NCI-H2227 treated with DMSO at 0.1 percent for 48 hours (cell line): ENCODE data around the gene CRTC3.
A peak's percentile ranks its signal among the peaks of the same experiment; 100 is the strongest.
"Not testable (repeated sequence)": the region's sequence is repeated elsewhere in the genome, so short reads cannot be mapped to it uniquely, and the experiment has no call there.

Experiments
- DNase-seq: peaks from one replicate; lab custom pipeline; 2025; lab: John Stamatoyannopoulos, UW

CRTC3 gene

DNA sequence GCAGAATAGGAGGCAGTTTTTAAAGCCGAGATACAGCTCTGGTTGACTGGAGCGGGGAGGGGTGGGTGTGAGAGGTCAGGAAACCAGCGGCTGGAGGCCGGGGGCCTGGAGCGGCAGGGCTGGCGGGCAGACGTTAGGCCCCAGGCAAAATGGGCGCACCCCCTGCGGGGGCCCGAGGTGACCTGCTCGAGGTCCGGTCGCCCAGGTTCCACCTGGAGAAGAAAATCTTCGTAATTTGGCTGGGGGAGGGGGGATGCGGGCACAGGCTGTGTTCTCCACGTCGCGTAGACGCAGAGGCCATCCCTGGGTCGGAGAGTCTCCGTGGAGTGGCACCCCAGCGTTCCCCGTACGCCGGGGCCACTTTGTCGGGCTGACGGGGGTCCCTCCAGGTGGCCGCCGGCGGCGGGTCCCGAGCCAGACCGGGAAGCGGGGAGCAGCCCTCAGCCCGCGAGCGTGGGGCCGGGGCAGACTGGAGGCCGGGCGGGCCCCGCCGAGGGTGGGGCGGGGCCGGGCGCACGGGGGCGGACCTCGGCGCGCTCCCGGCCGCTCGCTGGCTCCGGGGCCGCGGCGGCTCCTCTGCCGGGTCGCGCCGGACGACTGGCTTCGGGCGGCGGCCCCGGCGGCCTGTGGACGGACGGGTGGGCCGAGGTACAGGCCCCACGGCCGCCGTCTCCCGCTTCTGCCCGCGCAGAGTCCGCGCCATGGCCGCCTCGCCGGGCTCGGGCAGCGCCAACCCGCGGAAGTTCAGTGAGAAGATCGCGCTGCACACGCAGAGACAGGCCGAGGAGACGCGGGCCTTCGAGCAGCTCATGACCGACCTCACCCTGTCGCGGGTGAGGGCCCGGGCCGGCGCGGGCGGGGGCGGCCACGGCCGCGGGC lies at the start of gene CRTC3:
TSS of gene CRTC3 (plus strand) at position 553 of the 879 bp plus-strand sequence. CDS start at position 702, 149 bp downstream.
- DNase-seq: no peak

GRCh38 chr15:90481023-90481422 lies 48.7 kb upstream of the CRTC3 start:
- no peak for DNase-seq

DNA sequence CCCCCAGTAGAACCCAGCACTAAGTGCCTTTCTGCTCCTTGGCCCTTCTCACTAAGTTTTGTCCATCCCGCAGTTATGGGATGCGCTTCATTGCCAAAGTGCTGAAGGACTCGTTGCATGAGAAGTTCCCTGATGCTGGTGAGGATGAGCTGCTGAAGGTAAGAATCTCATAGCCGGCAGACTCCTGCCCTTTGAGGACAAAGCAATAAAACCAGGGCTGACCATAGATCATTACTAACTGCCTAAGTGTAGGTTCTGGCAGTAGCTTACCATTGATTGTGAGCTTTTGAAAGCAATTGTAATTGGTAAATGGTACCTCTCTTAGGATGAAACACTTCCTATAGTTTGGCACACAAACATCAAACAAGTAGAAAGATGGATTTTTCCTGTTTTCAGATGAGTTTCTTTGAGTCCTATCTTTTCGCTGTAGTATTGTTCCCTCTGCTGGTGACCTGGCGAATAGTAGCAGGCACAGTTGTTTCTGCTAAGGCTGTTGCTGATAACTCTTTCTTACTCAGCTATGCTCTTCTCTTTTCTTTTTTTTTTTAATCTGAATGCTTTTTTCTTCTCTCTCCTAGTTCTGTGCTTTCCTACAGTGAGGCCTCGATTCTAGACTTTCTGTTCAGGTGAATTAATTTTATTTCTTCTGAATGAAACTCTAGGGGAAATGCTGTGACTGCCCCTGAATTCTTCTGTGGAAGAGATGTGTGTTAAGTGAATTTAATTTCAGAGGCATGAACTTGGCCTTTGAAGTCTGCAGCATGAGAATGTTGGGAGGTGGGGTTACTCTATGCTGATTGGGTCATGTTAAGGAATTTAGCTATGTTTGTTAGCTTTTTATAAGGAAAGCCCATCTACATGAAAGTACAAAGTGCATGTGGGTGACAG lies 47.4 kb upstream of the CRTC3 start:
- peak; percentile 32 for DNase-seq

DNA sequence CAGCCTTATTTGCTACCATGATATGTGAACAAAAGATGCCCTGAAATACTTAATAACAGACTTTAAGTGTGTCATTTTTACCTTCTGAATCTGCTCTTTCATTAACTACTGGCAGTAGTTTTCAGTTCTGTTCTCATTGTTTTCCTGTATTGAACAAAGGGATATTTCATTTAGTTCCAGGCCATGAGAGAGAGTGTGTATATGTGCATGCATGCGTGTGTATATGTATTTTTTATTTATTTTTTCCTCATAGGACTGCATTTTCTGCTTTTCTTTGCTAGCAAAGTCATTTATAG lies 46.8 kb upstream of the CRTC3 start:
- DNase-seq: no peak

DNA sequence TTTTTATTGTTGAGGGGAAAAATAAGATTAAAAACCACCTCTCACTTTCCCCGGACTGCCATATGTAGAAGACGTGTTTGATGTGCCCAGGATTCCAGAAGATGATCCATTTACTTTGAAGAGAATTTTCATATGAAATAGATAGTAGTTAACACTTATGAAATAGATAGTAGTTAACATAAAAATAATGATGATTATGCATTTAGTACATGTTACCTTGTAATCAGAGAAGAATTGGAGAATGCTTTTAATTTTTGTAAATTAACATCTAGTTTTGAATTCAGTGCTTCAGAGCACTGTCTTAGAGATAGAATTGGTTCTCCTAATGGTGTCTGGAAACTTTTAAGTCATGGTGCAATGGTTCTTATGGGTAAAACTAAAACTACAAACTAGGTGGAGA lies 46.1 kb upstream of the CRTC3 start:
- DNase-seq: no peak

GRCh38 chr15:90487186-90487585 lies 42.5 kb upstream of the CRTC3 start:
- no peak for DNase-seq

DNA sequence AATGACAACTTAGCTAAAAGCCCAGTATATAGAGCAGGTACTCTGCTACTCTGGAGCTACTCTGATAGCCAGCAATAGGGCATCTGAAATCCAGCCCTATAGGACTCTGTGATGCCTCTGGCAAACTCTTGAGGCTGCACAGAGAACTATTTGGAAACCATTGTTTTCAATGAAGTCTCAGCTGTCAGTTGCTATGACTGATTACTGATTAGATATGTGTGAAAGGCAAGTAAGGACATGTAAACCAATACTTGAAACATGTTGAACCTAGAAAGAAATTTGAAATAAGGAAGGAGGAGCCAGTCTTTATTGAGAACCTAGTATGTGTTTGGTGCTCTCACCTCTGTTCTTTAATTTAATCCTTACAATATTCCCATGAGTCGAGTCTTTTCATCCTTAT lies 40.2 kb upstream of the CRTC3 start:
- no peak for DNase-seq

- no peak for DNase-seq
Measured at GRCh38 chr15:90489944-90490343, 39.8 kb upstream of the CRTC3 start.

DNA sequence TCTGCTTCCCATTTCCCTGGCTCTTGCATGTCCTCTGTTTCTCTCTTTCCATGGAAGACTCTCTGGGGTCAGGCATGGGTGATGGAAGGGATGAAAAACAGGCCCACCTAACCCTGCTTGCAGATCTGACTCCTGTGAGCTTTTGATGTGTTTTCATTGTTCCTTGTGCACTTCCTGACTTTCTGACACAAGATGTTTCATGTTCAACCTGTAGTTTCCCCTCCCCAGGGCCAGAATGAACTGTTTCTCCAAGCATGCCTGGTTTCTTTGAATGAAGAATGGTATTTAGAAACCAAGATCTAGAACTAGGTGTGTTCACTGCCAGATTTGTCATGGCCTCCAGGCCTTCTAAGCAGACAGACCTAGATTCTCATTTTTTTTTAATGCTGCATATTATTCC lies 36.1 kb upstream of the CRTC3 start:
- no peak for DNase-seq

GRCh38 chr15:90495067-90495466 lies 34.7 kb upstream of the CRTC3 start:
- DNase-seq: no peak

DNA sequence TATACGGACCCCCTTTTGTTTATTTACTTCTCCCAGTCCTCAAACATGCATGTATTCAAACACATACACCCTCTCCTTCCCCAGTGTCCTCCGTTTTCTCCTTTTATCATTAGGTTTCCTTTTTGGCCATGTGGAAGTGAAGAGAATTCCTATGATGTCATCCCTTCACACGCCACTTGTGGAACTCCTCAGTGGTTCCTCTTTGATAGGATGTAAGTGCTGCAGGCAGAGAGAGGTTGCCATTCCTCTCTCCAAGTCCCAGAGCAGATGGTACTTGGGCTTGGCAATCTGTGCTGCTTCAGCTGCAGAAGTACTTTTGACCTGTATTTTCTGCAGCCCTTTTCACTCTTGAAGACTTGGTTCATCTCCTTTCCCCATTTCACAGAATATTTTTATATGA lies 32.9 kb upstream of the CRTC3 start:
- DNase-seq: no peak

GRCh38 chr15:90497376-90497775 lies 32.3 kb upstream of the CRTC3 start:
- DNase-seq: no peak

DNA sequence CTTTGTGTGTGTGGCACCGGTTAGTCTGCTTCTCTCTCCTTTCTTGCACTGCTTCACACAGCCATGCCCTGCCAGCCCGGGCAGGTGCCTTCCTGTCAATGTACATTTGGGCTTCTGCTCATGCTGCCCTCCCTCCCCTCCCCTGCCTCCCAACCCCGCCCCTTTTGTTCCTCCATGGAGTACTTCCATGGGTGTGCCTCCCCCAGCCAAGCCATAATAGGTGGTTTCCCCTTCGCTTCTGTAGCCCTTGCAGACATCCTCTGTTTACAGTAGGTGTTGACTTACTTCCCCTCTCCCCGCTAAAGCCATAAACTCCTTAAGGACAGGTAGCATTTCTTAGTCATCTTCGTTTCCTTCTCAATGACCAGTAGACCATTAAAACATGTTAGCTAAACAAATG lies 31.8 kb upstream of the CRTC3 start:
- DNase-seq: no peak

GRCh38 chr15:90500171-90500570 lies 29.6 kb upstream of the CRTC3 start:
- no peak for DNase-seq

DNA sequence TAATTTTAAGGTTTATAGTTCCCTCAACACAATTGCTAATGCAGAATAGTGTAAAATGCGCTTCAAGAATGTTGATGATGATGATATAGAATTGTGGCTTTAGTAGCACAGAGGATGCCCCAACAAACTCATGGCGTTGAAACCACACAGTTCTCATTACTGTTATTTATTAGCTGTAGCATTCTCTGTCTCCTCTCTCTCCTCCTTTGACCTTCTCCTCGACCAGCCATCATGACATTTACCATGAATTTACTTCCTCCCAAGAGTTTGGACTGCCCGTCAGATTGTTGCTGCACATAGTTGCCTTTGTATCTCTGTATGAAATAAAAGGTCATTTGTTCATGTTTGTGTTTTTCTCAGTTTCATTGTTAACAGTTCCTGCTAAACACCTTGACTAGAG lies 27.8 kb upstream of the CRTC3 start:
- no peak for DNase-seq

- not testable (repeated sequence) for DNase-seq
Measured at GRCh38 chr15:90510781-90511180, 18.9 kb upstream of the CRTC3 start.

DNA sequence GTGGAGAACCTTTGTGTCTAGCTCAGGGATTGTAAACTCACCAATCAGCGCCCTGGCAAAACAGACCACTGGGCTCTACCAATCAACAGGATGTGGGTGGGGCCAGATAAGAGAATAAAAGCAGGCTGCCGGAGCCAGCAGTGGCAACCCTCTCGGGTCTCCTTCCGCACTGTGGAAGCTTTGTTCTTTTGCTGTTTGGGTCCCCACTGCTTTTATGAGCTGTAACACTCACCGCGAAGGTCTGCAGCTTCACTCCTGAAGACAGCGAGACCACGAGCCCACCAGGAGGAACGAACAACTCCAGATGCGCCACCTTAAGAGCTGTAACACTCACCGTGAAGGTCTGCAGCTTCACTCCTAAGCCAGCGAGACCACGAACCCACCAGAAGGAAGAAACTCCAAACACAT lies 18.5 kb upstream of the CRTC3 start:
- DNase-seq: not testable (repeated sequence)

- DNase-seq: no peak
Measured at GRCh38 chr15:90512276-90512675, 17.4 kb upstream of the CRTC3 start.

DNA sequence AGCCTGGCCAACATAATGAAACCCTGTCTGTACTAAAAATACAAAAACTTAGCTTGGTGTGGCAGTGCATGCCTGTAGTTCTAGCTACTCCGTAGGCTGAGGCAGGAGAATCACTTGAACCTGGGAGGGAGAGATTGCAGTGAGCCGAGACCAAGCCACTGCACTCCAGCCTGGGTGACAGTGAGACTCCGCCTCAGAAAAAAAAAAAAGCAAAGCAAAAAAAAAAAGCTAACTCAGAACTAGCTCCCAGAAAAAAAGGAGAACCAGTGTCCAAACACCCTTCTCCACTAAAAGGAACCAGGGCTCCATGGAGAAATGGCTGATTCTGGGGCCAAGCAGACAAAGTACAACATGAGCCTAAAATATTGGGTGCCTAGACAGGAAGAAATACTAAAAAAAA lies 16.7 kb upstream of the CRTC3 start:
- no peak for DNase-seq

DNA sequence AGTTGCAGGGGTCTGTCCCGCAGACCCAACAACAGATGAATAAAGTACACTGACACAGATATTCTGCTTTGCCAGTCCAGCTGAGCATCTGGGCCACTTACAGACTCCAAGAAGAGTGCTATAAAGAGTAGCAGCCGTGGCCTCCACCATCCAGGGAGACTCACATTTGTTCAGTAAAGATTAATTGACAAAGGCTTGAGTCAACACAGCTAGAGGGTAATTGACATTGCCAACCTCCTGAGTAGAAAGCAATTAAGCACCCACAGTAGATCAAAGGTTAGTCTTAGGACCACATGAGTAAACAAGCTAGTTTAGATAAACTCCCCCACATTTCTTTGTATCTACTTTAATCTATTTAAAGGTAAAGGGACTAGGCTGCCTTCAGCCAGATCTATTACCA lies 16.3 kb upstream of the CRTC3 start:
- DNase-seq: no peak

GRCh38 chr15:90513893-90514292 lies 15.8 kb upstream of the CRTC3 start:
- DNase-seq: not testable (repeated sequence)

- DNase-seq: no peak
Measured at GRCh38 chr15:90519688-90520087, 10.0 kb upstream of the CRTC3 start.

DNA sequence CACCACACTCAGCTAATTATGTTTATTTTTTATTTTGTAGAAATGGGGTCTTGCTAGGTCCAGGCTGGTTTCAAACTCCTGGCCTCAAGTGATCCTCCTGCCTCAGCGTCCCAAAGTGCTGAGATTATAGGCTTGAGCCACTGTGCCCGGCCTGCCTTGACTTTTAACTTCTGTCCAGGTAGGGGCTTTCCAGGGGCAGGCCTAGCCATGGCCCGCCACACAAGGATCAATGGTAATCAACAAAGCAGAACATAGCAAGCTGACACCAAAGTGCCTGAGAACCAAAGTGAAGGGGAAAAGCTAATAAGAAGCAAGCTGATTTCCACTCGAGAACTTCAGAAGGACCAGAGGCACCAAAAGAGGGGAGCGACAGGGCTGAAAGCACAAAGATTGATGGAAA lies 9.4 kb upstream of the CRTC3 start:
- DNase-seq: no peak
